HCT116 (cell line): ENCODE measurements around the gene RLF. TPM values are rescaled to one million over a fixed set of nuclear protein-coding genes. Genes with fewer than 3 reads are reported as not detected.

Experiments used
- ATAC-seq: fragments of 200-7000 bp; cut with Tn5 transposase; 2 replicates; pipeline ENCODE4 v1.9.1; 2020; ENCODE audit warnings: mild to moderate bottlenecking, moderate library complexity
- BruUV-seq: library from RNA; stranded (reverse); fragments of 400-500 nt; replicated peaks from 2 replicates; lab custom pipeline; 2021; lab: Mats Ljungman, UMichigan
- CTCF ChIA-PET: fragments of 300-600 bp; sonication (Branson Sonifier 250); formaldehyde crosslinking; loops from one replicate; lab custom pipeline; 2021; ENCODE audit warnings: antibody characterized with exemption; lab: Charles Lee
- POLR2A ChIA-PET: fragments of 300-600, 350-600 bp; sonication (Branson Sonifier 250); formaldehyde crosslinking; loops from one replicate; lab custom pipeline; 2021; ENCODE audit warnings: antibody characterized with exemption; lab: Charles Lee
- RAD21 ChIA-PET, 2 experiments: fragments of 300-600 bp; sonication (Branson Sonifier 250); formaldehyde crosslinking; loops; one replicate each; lab custom pipeline; 2023; ENCODE audit warnings: low total read pairs in 2 of 2; ENCODE audit not compliant: uncharacterized antibody in 2 of 2, unreplicated experiment in 2 of 2, low non-redundant PET in 1 of 2; lab: Charles Lee
- DNase-seq: peaks from one replicate; pipeline ENCODE4 v3.0.0-alpha.2; 2010; ENCODE audit warnings: low read depth, low spot score
- H2AFZ ChIP-seq: fragments of 200-600 bp; shearing (Covaris generic), sonication (generic); 2 replicates; pipeline ENCODE4 v1.6.1; 2017; ENCODE audit warnings: low read depth, mixed run types, mixed read lengths, antibody characterized with exemption, low read length; ENCODE audit not compliant: poor library complexity, severe bottlenecking
- H3K27ac ChIP-seq: 2 replicates; pipeline ENCODE4 v1.5.1; 2012; ENCODE audit warnings: low read depth, low read length
- H3K27me3 ChIP-seq: fragments of 200-600 bp; sonication (generic); 2 replicates; pipeline ENCODE4 v1.6.1; 2016; ENCODE audit warnings: mixed run types, low read length, mixed read lengths; ENCODE audit not compliant: insufficient read depth
- H3K36me3 ChIP-seq, 2 experiments: fragments of 200-500 bp in 1 of 2; fragments of 200-600 bp in 1 of 2; sonication (Bioruptor generic) in 1 of 2; sonication (generic) in 1 of 2; 2 replicates each; pipeline versions ENCODE4 v1.5.1 to v1.6.1; 2014 to 2016; ENCODE audit warnings: low read length in 2 of 2, inconsistent platforms in 1 of 2, mixed read lengths in 1 of 2, mixed run types in 1 of 2; ENCODE audit not compliant: insufficient read depth in 2 of 2, control insufficient read depth in 1 of 2
- H3K4me1 ChIP-seq, 2 experiments: fragments of 200-600 bp in 1 of 2; sonication (generic) in 1 of 2; 2 replicates each; pipeline versions ENCODE4 v1.5.1 to v1.6.1; 2012 to 2017; ENCODE audit warnings: low read length in 2 of 2, inconsistent platforms in 1 of 2, mild to moderate bottlenecking in 1 of 2, mixed read lengths in 1 of 2, mixed run types in 1 of 2, moderate library complexity in 1 of 2; ENCODE audit not compliant: insufficient read depth in 2 of 2, control insufficient read depth in 1 of 2
- H3K4me2 ChIP-seq: fragments of 200-600 bp; sonication (generic); 2 replicates; pipeline ENCODE4 v1.6.1; 2017; ENCODE audit warnings: mixed run types, low read length, mixed read lengths
- H3K4me3 ChIP-seq, 2 experiments: fragments of 200-600 bp in 1 of 2; sonication (generic) in 1 of 2; replicated peaks in 1 of 2; 2 replicates each; pipeline ENCODE4 v1.5.1; 2011 to 2016; ENCODE audit warnings: low read length in 2 of 2, control low read depth in 1 of 2, low read depth in 1 of 2, mild to moderate bottlenecking in 1 of 2, mixed read lengths in 1 of 2, mixed run types in 1 of 2
- H3K79me2 ChIP-seq: fragments of 200-600 bp; sonication (generic); 2 replicates; pipeline ENCODE4 v1.6.1; 2017; ENCODE audit warnings: mild to moderate bottlenecking, mixed run types, low read length, moderate library complexity, mixed read lengths; ENCODE audit not compliant: insufficient read depth
- H3K9ac ChIP-seq: fragments of 200-600 bp; sonication (generic); 2 replicates; pipeline ENCODE4 v1.6.1; 2016; ENCODE audit warnings: low read length, mixed read lengths
- H3K9me2 ChIP-seq: fragments of 200-600 bp; sonication (generic), shearing (Covaris generic); 2 replicates; pipeline ENCODE4 v1.6.1; 2017; ENCODE audit warnings: mixed run types, mild to moderate bottlenecking, moderate library complexity; ENCODE audit not compliant: insufficient read depth
- H3K9me3 ChIP-seq, 2 experiments: fragments of 200-500 bp in 1 of 2; fragments of 200-600 bp in 1 of 2; sonication (Bioruptor generic) in 1 of 2; sonication (generic) in 1 of 2; 2 replicates each; pipeline ENCODE4 v1.6.1; 2014 to 2017; ENCODE audit warnings: low read length in 2 of 2, mixed read lengths in 2 of 2, inconsistent platforms in 1 of 2, low read depth in 1 of 2, mild to moderate bottlenecking in 1 of 2, mixed run types in 1 of 2, moderate library complexity in 1 of 2; ENCODE audit not compliant: control insufficient read depth in 1 of 2, insufficient read depth in 1 of 2
- H4K20me1 ChIP-seq: fragments of 200-600 bp; sonication (generic), shearing (Covaris generic); 2 replicates; pipeline ENCODE4 v1.6.1; 2017; ENCODE audit warnings: mixed run types, mild to moderate bottlenecking, moderate library complexity; ENCODE audit not compliant: insufficient read depth
- CBX3 ChIP-seq: IDR thresholded peaks from 2 replicates; pipeline ENCODE4 v1.6.1; 2012; ENCODE audit warnings: low read depth
- CEBPB ChIP-seq: IDR thresholded peaks from 2 replicates; pipeline ENCODE4 v1.6.1; 2012; ENCODE audit warnings: low read depth
- EGR1 ChIP-seq: IDR thresholded peaks from 2 replicates; pipeline ENCODE4 v1.6.1; 2012; ENCODE audit warnings: low read depth
- ELF1 ChIP-seq: IDR thresholded peaks from 2 replicates; pipeline ENCODE4 v1.6.1; 2012; ENCODE audit warnings: low read depth, borderline replicate concordance
- EZH2phosphoT487 ChIP-seq: fragments of 200-600 bp; IDR thresholded peaks from 2 replicates; pipeline ENCODE4 v1.6.1; 2018; ENCODE audit warnings: antibody characterized with exemption, borderline replicate concordance
- FOSL1 ChIP-seq: IDR thresholded peaks from 2 replicates; pipeline ENCODE4 v1.6.1; 2012; ENCODE audit warnings: low read depth
- JUND ChIP-seq: IDR thresholded peaks from 2 replicates; pipeline ENCODE4 v1.6.1; 2012
- POLR2A ChIP-seq: IDR thresholded peaks from 2 replicates; pipeline ENCODE4 v1.7.0; 2011; ENCODE audit warnings: borderline replicate concordance; ENCODE audit not compliant: insufficient read depth, insufficient read length; ENCODE audit errors: extremely low read depth
- POLR2AphosphoS5 ChIP-seq: IDR thresholded peaks from 2 replicates; pipeline ENCODE4 v1.6.1; 2011; ENCODE audit warnings: mild to moderate bottlenecking, low read depth, low read length, moderate library complexity
- RAD21 ChIP-seq: IDR thresholded peaks from 2 replicates; pipeline ENCODE4 v1.6.1; 2012; ENCODE audit warnings: low read depth, mild to moderate bottlenecking
- SIN3A ChIP-seq: IDR thresholded peaks from 2 replicates; pipeline ENCODE4 v1.6.1; 2012; ENCODE audit warnings: low read depth
- SP1 ChIP-seq: IDR thresholded peaks from 2 replicates; pipeline ENCODE4 v1.6.1; 2012; ENCODE audit warnings: low read depth
- TCF7L2 ChIP-seq: IDR thresholded peaks from 2 replicates; pipeline ENCODE4 v1.7.0; 2011; ENCODE audit warnings: borderline replicate concordance, inconsistent platforms; ENCODE audit not compliant: insufficient read depth, insufficient read length; ENCODE audit errors: extremely low read depth
- YY1 ChIP-seq: IDR thresholded peaks from 2 replicates; pipeline ENCODE4 v1.6.1; 2011; ENCODE audit warnings: low read length, low read depth, moderate library complexity, mild to moderate bottlenecking; ENCODE audit not compliant: insufficient replicate concordance; ENCODE audit errors: extremely low read depth
- ZFX ChIP-seq: fragments of 450-650 bp; IDR thresholded peaks from 2 replicates; pipeline ENCODE4 v1.6.1; 2017
- ZNF274 ChIP-seq: fragments of 200-500 bp; sonication (Bioruptor generic); IDR thresholded peaks from 2 replicates; pipeline ENCODE4 v1.6.1; 2014; ENCODE audit warnings: mild to moderate bottlenecking, low read depth, low read length, inconsistent platforms
- intact Hi-C: fragments of 100-400 bp; cut with micrococcal nuclease; formaldehyde crosslinking; loops from 2 replicates; pipeline ENCODE4 v1.10.0; 2022
- total RNA-seq: library from RNA; stranded (reverse); gene quantifications from one replicate; pipeline ENCODE4 v1.2.1, GENCODE V29; 2021; ENCODE audit not compliant: unreplicated experiment
- TF ChIP-seq, protein P1 (sequence below): IDR thresholded peaks from 2 replicates; pipeline ENCODE4 v1.6.1; 2011; ENCODE audit warnings: mild to moderate bottlenecking, low read length, moderate library complexity; ENCODE audit not compliant: insufficient replicate concordance; ENCODE audit errors: extremely low read depth
- TF ChIP-seq, protein P2 (sequence below): IDR thresholded peaks from 2 replicates; pipeline ENCODE4 v1.6.1; 2012; ENCODE audit warnings: low read depth
- TF ChIP-seq, protein P3 (sequence below): IDR thresholded peaks from 2 replicates; pipeline ENCODE4 v1.6.1; 2012
- TF ChIP-seq, protein P4 (sequence below): IDR thresholded peaks from 2 replicates; pipeline ENCODE4 v1.6.1; 2012

Gene RLF
- total RNA-seq, 1 experiment from 2014 or later, result 20.5 TPM

DNA sequence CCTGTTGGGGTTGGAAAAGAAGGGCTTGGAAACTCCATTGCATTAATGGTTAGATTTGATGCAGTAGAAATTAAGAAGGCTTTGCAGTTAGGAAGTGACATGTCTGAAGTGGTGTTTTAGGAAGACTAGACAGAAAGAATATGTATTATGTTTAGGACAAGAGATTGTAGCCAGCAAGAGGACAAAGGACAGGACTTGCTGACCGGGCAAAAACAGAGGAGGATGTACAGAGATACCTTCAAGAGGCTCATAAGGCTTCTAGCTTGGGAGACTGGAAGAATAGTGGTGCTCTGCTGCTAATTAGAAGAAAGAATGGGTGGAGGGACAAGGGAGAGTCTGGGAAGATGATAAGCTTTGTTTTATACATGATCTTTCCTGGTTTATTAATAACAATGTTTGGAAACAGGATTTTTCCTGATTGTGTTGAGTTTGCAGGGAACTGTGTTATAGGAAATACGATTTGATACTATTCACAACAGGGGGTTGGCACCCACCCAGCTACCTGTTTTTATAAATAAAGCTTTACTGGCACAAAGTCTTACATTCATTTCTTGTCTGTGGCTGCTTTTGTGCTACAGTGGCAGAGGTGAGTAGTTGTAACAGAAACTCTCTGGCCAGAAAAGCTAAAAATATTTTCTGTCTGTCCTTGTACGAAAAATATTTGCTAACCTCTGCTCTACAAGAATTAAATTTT is 49.5 kb downstream of the RLF start:
- Histone ChIP-seq H2AFZ (no peak overlapping the region), H3K9me2 (no peaks in the 10 kb centered on the region), H3K36me3 (peaks cover 0 to 11% of the 10 kb centered on the region in 2 experiments; a peak in 2 of 4 replicates), H3K27me3 (no peaks in the 10 kb centered on the region), H3K4me3 (no peak overlapping the region), H3K9ac (no peak overlapping the region), H3K79me2 (peaks cover 28% of the 10 kb centered on the region), H4K20me1 (peaks cover 3% of the 10 kb centered on the region), H3K4me2 (no peak overlapping the region), H3K9me3 (no peaks in the 10 kb centered on the region), H3K27ac (no peak overlapping the region), H3K4me1 (no peaks in the 10 kb centered on the region)
- ChIA-PET CTCF (interaction anchor here (1.0 kb wide), 1 partner anchor 28 kb away, joined by 4 read pairs; no protein-coding TSS in a partner anchor), POLR2A (no interaction called here), RAD21 (no interaction called here)
- DNase-seq (no peak), ATAC-seq (no peak)
- no TSS peak for BruUV-seq
- TF ChIP-seq ZFX (no peak), TCF7L2 (no peak), EZH2phosphoT487 (no peak), EGR1 (no peak), ELF1 (no peak), CEBPB (no peak), RAD21 (no peak), YY1 (no peak), FOSL1 (no peak), POLR2A (no peak), SP1 (no peak), SIN3A (no peak), JUND (no peak), ZNF274 (no peak), CBX3 (no peak), POLR2AphosphoS5 (no peak)
- TF ChIP-seq, protein P1, sequence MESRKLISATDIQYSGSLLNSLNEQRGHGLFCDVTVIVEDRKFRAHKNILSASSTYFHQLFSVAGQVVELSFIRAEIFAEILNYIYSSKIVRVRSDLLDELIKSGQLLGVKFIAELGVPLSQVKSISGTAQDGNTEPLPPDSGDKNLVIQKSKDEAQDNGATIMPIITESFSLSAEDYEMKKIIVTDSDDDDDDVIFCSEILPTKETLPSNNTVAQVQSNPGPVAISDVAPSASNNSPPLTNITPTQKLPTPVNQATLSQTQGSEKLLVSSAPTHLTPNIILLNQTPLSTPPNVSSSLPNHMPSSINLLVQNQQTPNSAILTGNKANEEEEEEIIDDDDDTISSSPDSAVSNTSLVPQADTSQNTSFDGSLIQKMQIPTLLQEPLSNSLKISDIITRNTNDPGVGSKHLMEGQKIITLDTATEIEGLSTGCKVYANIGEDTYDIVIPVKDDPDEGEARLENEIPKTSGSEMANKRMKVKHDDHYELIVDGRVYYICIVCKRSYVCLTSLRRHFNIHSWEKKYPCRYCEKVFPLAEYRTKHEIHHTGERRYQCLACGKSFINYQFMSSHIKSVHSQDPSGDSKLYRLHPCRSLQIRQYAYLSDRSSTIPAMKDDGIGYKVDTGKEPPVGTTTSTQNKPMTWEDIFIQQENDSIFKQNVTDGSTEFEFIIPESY, result no peak
- TF ChIP-seq, protein P2, sequence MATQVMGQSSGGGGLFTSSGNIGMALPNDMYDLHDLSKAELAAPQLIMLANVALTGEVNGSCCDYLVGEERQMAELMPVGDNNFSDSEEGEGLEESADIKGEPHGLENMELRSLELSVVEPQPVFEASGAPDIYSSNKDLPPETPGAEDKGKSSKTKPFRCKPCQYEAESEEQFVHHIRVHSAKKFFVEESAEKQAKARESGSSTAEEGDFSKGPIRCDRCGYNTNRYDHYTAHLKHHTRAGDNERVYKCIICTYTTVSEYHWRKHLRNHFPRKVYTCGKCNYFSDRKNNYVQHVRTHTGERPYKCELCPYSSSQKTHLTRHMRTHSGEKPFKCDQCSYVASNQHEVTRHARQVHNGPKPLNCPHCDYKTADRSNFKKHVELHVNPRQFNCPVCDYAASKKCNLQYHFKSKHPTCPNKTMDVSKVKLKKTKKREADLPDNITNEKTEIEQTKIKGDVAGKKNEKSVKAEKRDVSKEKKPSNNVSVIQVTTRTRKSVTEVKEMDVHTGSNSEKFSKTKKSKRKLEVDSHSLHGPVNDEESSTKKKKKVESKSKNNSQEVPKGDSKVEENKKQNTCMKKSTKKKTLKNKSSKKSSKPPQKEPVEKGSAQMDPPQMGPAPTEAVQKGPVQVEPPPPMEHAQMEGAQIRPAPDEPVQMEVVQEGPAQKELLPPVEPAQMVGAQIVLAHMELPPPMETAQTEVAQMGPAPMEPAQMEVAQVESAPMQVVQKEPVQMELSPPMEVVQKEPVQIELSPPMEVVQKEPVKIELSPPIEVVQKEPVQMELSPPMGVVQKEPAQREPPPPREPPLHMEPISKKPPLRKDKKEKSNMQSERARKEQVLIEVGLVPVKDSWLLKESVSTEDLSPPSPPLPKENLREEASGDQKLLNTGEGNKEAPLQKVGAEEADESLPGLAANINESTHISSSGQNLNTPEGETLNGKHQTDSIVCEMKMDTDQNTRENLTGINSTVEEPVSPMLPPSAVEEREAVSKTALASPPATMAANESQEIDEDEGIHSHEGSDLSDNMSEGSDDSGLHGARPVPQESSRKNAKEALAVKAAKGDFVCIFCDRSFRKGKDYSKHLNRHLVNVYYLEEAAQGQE, result no peak
- TF ChIP-seq, protein P3, sequence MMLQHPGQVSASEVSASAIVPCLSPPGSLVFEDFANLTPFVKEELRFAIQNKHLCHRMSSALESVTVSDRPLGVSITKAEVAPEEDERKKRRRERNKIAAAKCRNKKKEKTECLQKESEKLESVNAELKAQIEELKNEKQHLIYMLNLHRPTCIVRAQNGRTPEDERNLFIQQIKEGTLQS, result no peak
- TF ChIP-seq, protein P4, sequence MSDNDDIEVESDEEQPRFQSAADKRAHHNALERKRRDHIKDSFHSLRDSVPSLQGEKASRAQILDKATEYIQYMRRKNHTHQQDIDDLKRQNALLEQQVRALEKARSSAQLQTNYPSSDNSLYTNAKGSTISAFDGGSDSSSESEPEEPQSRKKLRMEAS, result no peak
- intact Hi-C loops, result no loop called here
